Mesodermal cell (in vitro differentiated cells): ENCODE results near the gene ACVR2B. TPM values are rescaled to one million over a fixed set of nuclear protein-coding genes. Genes with fewer than 3 reads are reported as not detected.
"Not testable (repeated sequence)": the region's sequence is repeated elsewhere in the genome, so short reads cannot be mapped to it uniquely, and the experiment has no call there.

ENCODE experiments used
- H3K27ac ChIP-seq: 2 replicates; pipeline ENCODE4 v1.7.0; 2013; ENCODE audit warnings: mild to moderate bottlenecking, low read depth, low read length, moderate library complexity; ENCODE audit not compliant: severe bottlenecking
- H3K36me3 ChIP-seq: 2 replicates; pipeline ENCODE4 v1.7.1; 2013; ENCODE audit warnings: mild to moderate bottlenecking, low read length, moderate library complexity; ENCODE audit not compliant: control insufficient read depth, insufficient read depth
- H3K4me1 ChIP-seq: one replicate; pipeline ENCODE4 v1.7.1; 2013; ENCODE audit warnings: mild to moderate bottlenecking, low read length; ENCODE audit not compliant: insufficient read depth, control insufficient read depth, poor library complexity, severe bottlenecking
- H3K4me3 ChIP-seq: 2 replicates; pipeline ENCODE4 v1.7.0; 2013; ENCODE audit warnings: low read length, control low read depth, mild to moderate bottlenecking; ENCODE audit not compliant: insufficient read depth, poor library complexity, severe bottlenecking; ENCODE audit errors: extremely low read depth
- H3K9me3 ChIP-seq: 2 replicates; pipeline ENCODE4 v1.7.1; 2013; ENCODE audit warnings: mild to moderate bottlenecking, low read length, moderate library complexity; ENCODE audit not compliant: control insufficient read depth
- WGBS, 2 experiments: methylation state at CpG; one replicate each; pipeline ENCODE4 v1.1.5; 2013; ENCODE audit warnings: missing lambda C conversion rate in 2 of 2; ENCODE audit not compliant: insufficient coverage in 2 of 2; 5-methylcytosine and 5-hydroxymethylcytosine counted together
- polyA plus RNA-seq, 2 experiments: library from polyadenylated mRNA; stranded (reverse); fragments of 50-300 nt; gene quantifications; one replicate each; pipeline ENCODE4 v1.2.3, GENCODE V29; 2013

ACVR2B gene
- 28.8 TPM for polyA plus RNA-seq (2013, experiment 1 of 2)
- 23.4 TPM for polyA plus RNA-seq (2013, experiment 2 of 2)

DNA sequence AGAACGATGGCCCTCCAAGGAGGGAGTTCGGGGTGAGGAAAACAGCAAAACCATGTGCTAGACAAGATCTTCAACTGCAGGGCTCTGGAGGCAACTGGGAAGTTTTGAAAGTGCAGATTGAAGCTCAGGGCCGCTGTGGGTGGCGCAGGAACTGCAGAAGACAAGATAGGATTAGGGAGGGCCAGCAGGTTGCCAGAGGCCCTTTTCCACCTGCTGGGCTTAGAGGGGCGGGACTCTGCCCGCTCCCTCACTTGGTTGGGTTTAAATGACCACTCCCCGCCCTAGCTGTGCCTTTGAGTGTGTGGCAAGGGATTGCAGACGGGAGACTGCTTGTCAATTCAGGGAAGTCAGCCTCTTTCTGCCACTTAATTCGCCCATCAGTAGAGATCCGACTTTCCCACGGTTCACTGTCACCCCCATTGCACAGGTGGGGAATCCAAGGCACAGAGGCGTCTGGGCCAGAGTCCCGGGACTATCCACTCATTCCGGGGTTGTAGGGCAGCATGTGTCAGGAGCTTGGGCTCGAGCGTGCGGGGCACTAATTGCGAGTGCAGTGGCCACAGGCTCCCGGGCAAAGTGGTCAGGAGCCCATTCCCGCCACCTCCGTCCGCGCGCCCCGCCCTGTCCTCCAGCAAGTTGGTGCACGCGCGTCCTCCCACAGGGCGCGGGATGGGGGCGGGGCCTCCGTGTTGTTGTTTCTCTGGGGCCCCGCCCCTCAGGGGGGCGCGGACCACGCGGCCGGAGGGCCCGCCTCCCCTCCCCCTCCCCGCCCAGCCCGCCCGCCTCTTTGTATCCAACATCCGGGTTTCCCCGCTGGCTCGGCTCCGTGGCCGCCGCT is at the start of gene ACVR2B:
TSS of gene ACVR2B (plus strand) at position 816 of the 838 bp plus-strand sequence. CDS start 433 bp downstream, outside the sequence.
- 3 to 5% methylated on average over 20 to 28 of the region's 48 CpGs for WGBS, 2 experiments
- no peaks in the 10 kb centered on the region for H3K36me3 ChIP-seq
- H3K27ac ChIP-seq, result peak within 1 kb of the TSS; percentile 91
- H3K4me1 ChIP-seq, result no peaks in the 10 kb centered on the region
- H3K4me3 ChIP-seq, result peak within 1 kb of the TSS; percentile 77
- no peaks in the 10 kb centered on the region for H3K9me3 ChIP-seq

DNA sequence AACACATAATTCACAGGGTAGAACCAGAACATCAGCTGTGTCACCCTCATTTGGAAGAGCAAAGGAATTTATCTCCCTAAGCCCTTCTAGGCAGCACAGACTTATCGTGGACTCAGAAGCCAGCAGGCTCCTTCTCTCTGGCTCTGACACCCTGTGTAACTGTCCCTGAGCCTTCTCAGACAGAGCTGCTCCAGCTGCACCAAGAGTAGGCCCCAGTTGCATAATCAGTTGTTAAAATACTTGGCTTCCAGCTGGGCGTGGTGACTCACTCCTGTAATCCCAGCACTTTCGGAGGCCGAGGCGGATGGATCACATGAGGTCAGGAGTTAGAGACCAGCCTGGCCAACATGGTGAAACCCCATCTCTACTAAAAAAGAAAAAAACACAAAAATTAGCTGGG is 49.4 kb upstream of the ACVR2B start:
- Histone ChIP-seq H3K36me3 (peaks cover 17% of the 10 kb centered on the region), H3K4me3 (no peak overlapping the region), H3K9me3 (peaks cover 3% of the 10 kb centered on the region), H3K4me1 (no peaks in the 10 kb centered on the region), H3K27ac (no peak overlapping the region)
- 84 to 90% methylated on average over 3 to 5 of the region's 5 CpGs for WGBS, 2 experiments

DNA sequence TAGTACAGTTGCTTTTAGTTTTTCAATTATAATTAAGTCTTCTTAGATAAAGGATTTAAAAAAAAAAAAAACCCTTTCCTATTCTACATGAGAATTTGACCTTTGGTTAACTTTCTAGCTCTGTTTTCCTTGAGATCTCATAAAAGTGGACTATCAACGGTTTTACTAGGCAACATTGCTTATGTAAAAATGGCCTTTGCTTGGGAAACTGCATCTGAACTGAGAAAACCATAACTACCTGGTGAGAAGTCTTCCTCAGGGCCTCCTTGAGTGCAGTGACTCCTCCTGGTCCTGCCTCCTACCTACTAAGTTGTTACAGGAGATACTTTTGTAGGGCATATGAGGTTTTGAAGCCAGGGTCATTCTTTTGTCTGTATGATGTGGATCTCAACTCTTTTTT is 42.1 kb upstream of the ACVR2B start:
- WGBS, 2 experiments, result 71 to 100% methylated on average over 1 of the region's 1 CpG
- Histone ChIP-seq H3K36me3 (no peaks in the 10 kb centered on the region), H3K4me1 (no peaks in the 10 kb centered on the region), H3K4me3 (no peak overlapping the region), H3K27ac (no peak overlapping the region), H3K9me3 (no peaks in the 10 kb centered on the region)

DNA sequence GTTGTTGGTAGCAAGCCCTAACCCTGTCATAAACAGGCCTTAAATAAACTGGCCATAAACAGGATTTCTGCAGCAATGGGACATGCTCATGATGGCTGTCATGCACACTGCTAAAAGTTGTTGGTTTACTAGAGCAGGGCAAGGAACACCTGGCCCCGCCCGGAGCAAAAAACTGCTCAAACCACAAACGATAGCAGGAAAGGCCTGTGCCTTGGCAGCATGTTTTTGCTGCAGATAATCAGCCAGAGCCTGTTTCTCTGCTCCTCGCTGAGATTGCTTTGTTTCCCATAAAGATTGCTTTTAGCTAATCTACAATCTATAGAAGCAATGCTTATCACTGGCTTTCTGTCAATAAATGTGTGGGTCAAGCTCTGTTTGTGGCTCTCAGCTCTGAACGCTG is 32.9 kb upstream of the ACVR2B start:
- H3K36me3 ChIP-seq, H3K9me3 ChIP-seq, H3K4me1 ChIP-seq, H3K4me3 ChIP-seq, H3K27ac ChIP-seq: not testable (repeated sequence)
- 97 to 100% methylated on average over 2 to 5 of the region's 5 CpGs for WGBS, 2 experiments

- Histone ChIP-seq H3K27ac (no peak overlapping the region), H3K9me3 (no peaks in the 10 kb centered on the region), H3K36me3 (no peaks in the 10 kb centered on the region), H3K4me1 (no peaks in the 10 kb centered on the region), H3K4me3 (no peak overlapping the region)
- 45 to 57% methylated on average over 3 to 5 of the region's 7 CpGs for WGBS, 2 experiments
These were observed 31.9 kb upstream of the ACVR2B start for GRCh38 chr3:38421679-38422336.

DNA sequence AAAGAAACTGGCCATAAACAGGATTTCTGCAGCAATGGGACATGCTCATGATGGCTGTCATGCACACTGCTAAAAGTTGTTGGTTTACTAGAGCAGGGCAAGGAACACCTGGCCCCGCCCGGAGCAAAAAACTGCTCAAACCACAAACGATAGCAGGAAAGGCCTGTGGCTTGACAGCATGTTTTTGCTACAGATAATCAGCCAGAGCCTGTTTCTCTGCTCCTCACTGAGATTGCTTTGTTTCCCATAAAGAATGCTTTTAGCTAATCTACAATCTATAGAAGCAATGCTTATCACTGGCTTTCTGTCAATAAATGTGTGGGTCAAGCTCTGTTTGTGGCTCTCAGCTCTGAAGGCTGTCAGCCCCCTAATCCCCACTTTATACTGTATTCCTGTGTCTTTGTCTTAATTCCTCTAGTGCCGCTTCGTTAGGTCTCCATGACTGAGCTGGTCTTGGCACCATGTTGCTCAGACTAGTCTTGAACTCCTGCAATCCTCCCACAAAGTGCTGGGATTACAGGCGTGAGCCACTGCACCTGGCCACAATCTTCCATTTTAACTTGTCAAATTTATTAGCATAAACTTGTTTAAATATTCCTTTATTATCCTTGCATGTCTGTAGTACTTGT is 26.8 kb upstream of the ACVR2B start:
- 87 to 89% methylated on average over 5 to 6 of the region's 6 CpGs for WGBS, 2 experiments
- H3K27ac ChIP-seq, result peak overlapping the region; percentile 29
- H3K36me3 ChIP-seq, H3K4me3 ChIP-seq, H3K4me1 ChIP-seq, H3K9me3 ChIP-seq: not testable (repeated sequence)

GRCh38 chr3:38432871-38433658 is 20.6 kb upstream of the ACVR2B start:
- H3K36me3 ChIP-seq, H3K27ac ChIP-seq, H3K4me1 ChIP-seq, H3K4me3 ChIP-seq: not testable (repeated sequence)
- H3K9me3 ChIP-seq, result peaks cover 28% of the 10 kb centered on the region
- WGBS, 2 experiments, result 81 to 84% methylated on average over 3 of the region's 5 CpGs

GRCh38 chr3:38433661-38434060 is 20.0 kb upstream of the ACVR2B start:
- WGBS, 2 experiments, result 62% methylated on average over 1 of the region's 2 CpGs; no CpG with 5 or more reads in 1 of the 2 experiments
- not testable (repeated sequence) for H3K4me1 ChIP-seq, H3K36me3 ChIP-seq, H3K27ac ChIP-seq, H3K4me3 ChIP-seq
- peaks cover 33% of the 10 kb centered on the region for H3K9me3 ChIP-seq

GRCh38 chr3:38438436-38439069 is 15.1 kb upstream of the ACVR2B start:
- not testable (repeated sequence) for H3K4me3 ChIP-seq
- WGBS, 2 experiments, result 86 to 91% methylated on average over 4 to 5 of the region's 5 CpGs
- H3K9me3 ChIP-seq, result peaks cover 26% of the 10 kb centered on the region

DNA sequence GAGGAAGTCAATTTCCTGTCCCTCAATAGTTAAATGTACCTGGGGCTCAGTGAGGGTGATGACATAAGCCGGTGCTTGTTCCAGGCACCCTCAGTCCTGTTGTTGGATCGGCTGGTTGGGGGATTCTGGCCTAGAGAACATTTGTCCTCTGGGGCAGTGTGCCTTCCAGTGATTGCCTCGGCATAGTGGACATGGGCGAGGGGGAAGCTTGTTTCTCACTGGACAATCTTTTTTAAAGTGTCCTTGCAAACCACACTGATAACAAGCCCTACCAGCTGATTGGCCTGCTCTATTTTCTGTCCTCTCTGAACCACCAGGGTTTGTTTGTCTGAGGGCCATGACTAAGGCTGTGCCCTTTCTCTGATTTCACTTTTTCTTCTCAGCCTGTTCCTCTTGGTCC is 10.5 kb upstream of the ACVR2B start:
- H3K4me3 ChIP-seq, H3K4me1 ChIP-seq, H3K27ac ChIP-seq, H3K36me3 ChIP-seq, H3K9me3 ChIP-seq: not testable (repeated sequence)
- 73 to 93% methylated on average over 3 to 4 of the region's 4 CpGs for WGBS, 2 experiments

More at GRCh38 chr3:38438436-38439069, 15.1 kb upstream of the ACVR2B start:
- not testable (repeated sequence) for H3K27ac ChIP-seq, H3K4me1 ChIP-seq, H3K36me3 ChIP-seq
